Measurements from ENCODE around the gene SIN3A. TPM values are rescaled to one million over a fixed set of nuclear protein-coding genes. Genes with fewer than 3 reads are reported as not detected.
"Not testable (repeated sequence)": the region's sequence is repeated elsewhere in the genome, so short reads cannot be mapped to it uniquely, and the experiment has no call there.

The SIN3A gene
- total RNA-seq = 73.6 TPM

GRCh38 chr15:75451674-75452363 lies at the start of gene SIN3A:
Gene SIN3A (minus strand): TSS chr15:75451690. CDS start chr15:75430375, 21,315 bp downstream.
- peak; percentile 80 for ATAC-seq

GRCh38 chr15:75493732-75494131 lies 42.2 kb upstream of the SIN3A start:
- DNase-seq (ENCODE audit: low spot score) (no peak), ATAC-seq (no peak)
- intact Hi-C loops (cut with DNase I) = no loop called here

More at GRCh38 chr15:75451674-75452363, at the start of gene SIN3A:
- DNase-seq (ENCODE audit: low spot score) = peak; percentile 100
- intact Hi-C loops (cut with DNase I) = no loop called here

GRCh38 chr15:75483961-75484360 lies 32.5 kb upstream of the SIN3A start:
- DNase-seq (ENCODE audit: low spot score) (no peak), ATAC-seq (no peak)
- intact Hi-C loops (cut with DNase I) = no loop called here

- intact Hi-C loops (cut with DNase I); ATAC-seq; DNase-seq (ENCODE audit: low spot score): not testable (repeated sequence)
Observed at GRCh38 chr15:75483556-75483955, 32.1 kb upstream of the SIN3A start.

GRCh38 chr15:75483106-75483505 lies 31.6 kb upstream of the SIN3A start:
- intact Hi-C loops (cut with DNase I) = no loop called here
- DNase-seq (ENCODE audit: low spot score) = no peak
- no peak for ATAC-seq

GRCh38 chr15:75480463-75480862 lies 29.0 kb upstream of the SIN3A start:
- intact Hi-C loops (cut with DNase I); ATAC-seq; DNase-seq (ENCODE audit: low spot score): not testable (repeated sequence)

GRCh38 chr15:75479670-75480069 lies 28.2 kb upstream of the SIN3A start:
- ATAC-seq = no peak

GRCh38 chr15:75477094-75477493 lies 25.6 kb upstream of the SIN3A start:
- DNase-seq (ENCODE audit: low spot score); ATAC-seq; intact Hi-C loops (cut with DNase I): not testable (repeated sequence)

More at GRCh38 chr15:75479670-75480069, 28.2 kb upstream of the SIN3A start:
- intact Hi-C loops (cut with DNase I) = no loop called here
- DNase-seq (ENCODE audit: low spot score) = no peak

- intact Hi-C loops (cut with DNase I) = no loop called here
- peak; percentile 26 for ATAC-seq
Observed at GRCh38 chr15:75468913-75469598, 17.6 kb upstream of the SIN3A start.

GRCh38 chr15:75460646-75461045 lies 9.2 kb upstream of the SIN3A start:
- no peak for ATAC-seq

More at GRCh38 chr15:75468913-75469598, 17.6 kb upstream of the SIN3A start:
- no peak for DNase-seq (ENCODE audit: low spot score)

GRCh38 chr15:75459581-75459980 lies 8.1 kb upstream of the SIN3A start:
- intact Hi-C loops (cut with DNase I) = no loop called here
- DNase-seq (ENCODE audit: low spot score) (no peak), ATAC-seq (no peak)

More at GRCh38 chr15:75460646-75461045, 9.2 kb upstream of the SIN3A start:
- intact Hi-C loops (cut with DNase I) = no loop called here
- DNase-seq (ENCODE audit: low spot score) = no peak

- ATAC-seq (no peak), DNase-seq (ENCODE audit: low spot score) (no peak)
- intact Hi-C loops (cut with DNase I) = no loop called here
Observed at GRCh38 chr15:75456710-75457109, 5.2 kb upstream of the SIN3A start.

GRCh38 chr15:75455982-75456531 lies 4.6 kb upstream of the SIN3A start:
- DNase-seq (ENCODE audit: low spot score) = no peak
- ATAC-seq = no peak
- intact Hi-C loops (cut with DNase I) = no loop called here

- intact Hi-C loops (cut with DNase I) = no loop called here
- ATAC-seq (no peak), DNase-seq (ENCODE audit: low spot score) (peak; percentile 94)
Observed at GRCh38 chr15:75455424-75455981, 4.0 kb upstream of the SIN3A start.

- no peak for ATAC-seq
- intact Hi-C loops (cut with DNase I) = no loop called here
- peak; percentile 85 for DNase-seq (ENCODE audit: low spot score)
Observed at GRCh38 chr15:75454471-75455378, 3.2 kb upstream of the SIN3A start.

GRCh38 chr15:75453703-75454470 lies 2.4 kb upstream of the SIN3A start:
- DNase-seq (ENCODE audit: low spot score) (peak; percentile 99), ATAC-seq (peak; percentile 80)
- intact Hi-C loops (cut with DNase I) = no loop called here

- peak; percentile 78 for DNase-seq (ENCODE audit: low spot score)
- intact Hi-C loops (cut with DNase I) = no loop called here
Observed at GRCh38 chr15:75452865-75453702, 1.6 kb upstream of the SIN3A start.

More at GRCh38 chr15:75452865-75453702, 1.6 kb upstream of the SIN3A start:
- no peak for ATAC-seq
